Sciatic nerve (tissue), 2 donors: ENCODE data around the gene ABHD10. TPM values are rescaled to one million over a fixed set of nuclear protein-coding genes. Genes with fewer than 3 reads are reported as not detected.

ENCODE experiments used
- ATAC-seq: fragments of 200-7000 bp; cut with Tn5 transposase; one replicate; pipeline ENCODE4 v1.9.1; 2020; ENCODE audit warnings: mild to moderate bottlenecking, moderate library complexity
- DNase-seq: peaks from one replicate; pipeline ENCODE4 v3.0.0-alpha.2; 2020; ENCODE audit warnings: low spot score
- intact Hi-C: fragments of 100-400 bp; cut with DNase I; formaldehyde crosslinking; loops from one replicate; pipeline ENCODE4 v1.14.2; 2022
- total RNA-seq: library from RNA; stranded (reverse); fragmentation: NEBNext Ultra II Directional; extraction: Animal tissue kit (Norgen Biotek cat#: 25700); gene quantifications from one replicate; pipeline ENCODE4 v1.2.1, GENCODE V29; 2021
- donor health status: DM: no; HTN: no; CAD: no.
- donor health status: DM: no; HTN: no; CAD: no.

Gene ABHD10
- total RNA-seq, 1 donor from 2014 or later = 27.3 TPM

- ATAC-seq = no peak
Observed at GRCh38 chr3:111993038-111993437, 14.2 kb downstream of the ABHD10 start.

GRCh38 chr3:111998636-111999483 is 20.0 kb downstream of the ABHD10 start, which contains the start of gene TAGLN3:
TAGLN3 (plus strand) TSS chr3:111998922; CDS start chr3:111999423, 501 bp downstream.
- intact Hi-C loops = no loop called here
- DNase-seq (no peak), ATAC-seq (peak; percentile 70)

More at GRCh38 chr3:111993038-111993437, 14.2 kb downstream of the ABHD10 start:
- intact Hi-C loops = no loop called here
- DNase-seq = no peak

GRCh38 chr3:111999484-112000324 is 20.9 kb downstream of the ABHD10 start:
- intact Hi-C loops = no loop called here
- ATAC-seq = peak; percentile 20
- DNase-seq = no peak

- ATAC-seq = no peak
- DNase-seq = no peak
- intact Hi-C loops = no loop called here
Observed at GRCh38 chr3:112000367-112000771, 21.5 kb downstream of the ABHD10 start.

GRCh38 chr3:112000966-112001365 is 22.1 kb downstream of the ABHD10 start:
- intact Hi-C loops = no loop called here
- ATAC-seq (no peak), DNase-seq (no peak)

GRCh38 chr3:112001526-112001925 is 22.7 kb downstream of the ABHD10 start:
- ATAC-seq = no peak
- intact Hi-C loops = no loop called here
- no peak for DNase-seq

- ATAC-seq (no peak), DNase-seq (no peak)
- intact Hi-C loops = no loop called here
Observed at GRCh38 chr3:112002096-112002971, 23.5 kb downstream of the ABHD10 start.

- no peak for DNase-seq
- ATAC-seq = no peak
- intact Hi-C loops = no loop called here
Observed at GRCh38 chr3:112003321-112004080, 24.7 kb downstream of the ABHD10 start.

GRCh38 chr3:112004187-112004586 is 25.4 kb downstream of the ABHD10 start:
- DNase-seq (no peak), ATAC-seq (no peak)
- intact Hi-C loops = no loop called here

- ATAC-seq = no peak
- intact Hi-C loops = no loop called here
- no peak for DNase-seq
Observed at GRCh38 chr3:112004669-112005068, 25.8 kb downstream of the ABHD10 start.

- no peak for DNase-seq
- no peak for ATAC-seq
- intact Hi-C loops = no loop called here
Observed at GRCh38 chr3:112005091-112005672, 26.4 kb downstream of the ABHD10 start.

GRCh38 chr3:112007633-112008032 is 28.8 kb downstream of the ABHD10 start:
- intact Hi-C loops = no loop called here
- peak; percentile 87 for ATAC-seq
- DNase-seq = no peak

- no peak for DNase-seq
- ATAC-seq = no peak
Observed at GRCh38 chr3:112009670-112010069, 30.8 kb downstream of the ABHD10 start.

GRCh38 chr3:112010636-112011035 is 31.8 kb downstream of the ABHD10 start:
- intact Hi-C loops = no loop called here
- DNase-seq (no peak), ATAC-seq (peak; percentile 12)

More at GRCh38 chr3:112009670-112010069, 30.8 kb downstream of the ABHD10 start:
- intact Hi-C loops = no loop called here

- ATAC-seq (no peak), DNase-seq (no peak)
- intact Hi-C loops = no loop called here
Observed at GRCh38 chr3:112011376-112011940, 32.6 kb downstream of the ABHD10 start.

- DNase-seq = no peak
- intact Hi-C loops = no loop called here
- no peak for ATAC-seq
Observed at GRCh38 chr3:112012205-112012992, 33.6 kb downstream of the ABHD10 start.
